Activated CD4-positive, CD25-positive, alpha-beta regulatory T cell treated with anti-CD3 and anti-CD28 coated beads, Interleukin-2, amount 50 U/mL, for 24 hours (primary cell): ENCODE data around the gene PLA2G4A.

Source experiments
- ATAC-seq, 2 donors: fragments of 150-1000 bp; cut with Tn5 transposase; one replicate each; pipeline ENCODE4 v1.10.0; 2021; ENCODE audit warnings: mild to moderate bottlenecking in 1 of 2, moderate library complexity in 1 of 2

PLA2G4A gene

DNA sequence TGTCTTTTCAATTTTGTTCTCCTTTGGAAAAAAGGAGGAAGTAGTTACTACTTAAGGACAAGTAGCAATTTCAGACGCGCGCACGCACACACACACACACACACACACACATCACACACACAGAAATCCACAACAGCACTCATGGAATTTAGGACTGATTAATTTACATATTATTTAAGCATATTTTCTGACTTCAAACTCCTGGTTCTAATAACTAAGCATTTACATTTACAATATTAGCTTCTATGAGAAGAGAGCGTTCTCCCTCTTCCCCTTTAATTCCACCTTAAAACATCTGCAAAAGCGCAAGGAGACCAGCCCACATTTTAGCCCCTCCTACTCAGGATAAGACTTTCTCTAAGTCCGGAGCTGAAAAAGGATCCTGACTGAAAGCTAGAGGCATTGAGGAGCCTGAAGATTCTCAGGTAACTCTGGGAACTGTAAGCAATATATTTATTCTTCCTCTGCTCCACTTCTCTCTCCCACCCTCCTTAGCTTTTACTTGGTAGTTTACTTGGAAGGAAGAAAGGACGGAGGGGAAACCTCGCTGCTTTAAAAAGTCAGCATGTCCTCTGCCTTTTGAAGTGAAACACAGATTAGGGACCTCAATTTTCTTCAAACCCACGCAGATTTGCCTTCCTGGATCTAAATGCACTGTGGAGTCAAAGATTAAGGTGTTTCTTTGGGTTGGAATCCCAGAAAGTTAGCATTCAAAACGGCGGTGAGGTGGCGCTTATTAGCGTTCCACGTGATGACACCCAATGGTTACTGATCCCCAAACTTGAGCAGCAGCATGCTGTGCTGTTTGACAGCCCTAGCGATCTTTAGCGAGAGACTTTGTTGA is at the start of gene PLA2G4A:
TSS of gene PLA2G4A (plus strand) at position 339 of the 844 bp plus-strand sequence. CDS start 25,406 bp downstream, outside the sequence.
- peak; percentile 30 to 64 for ATAC-seq

DNA sequence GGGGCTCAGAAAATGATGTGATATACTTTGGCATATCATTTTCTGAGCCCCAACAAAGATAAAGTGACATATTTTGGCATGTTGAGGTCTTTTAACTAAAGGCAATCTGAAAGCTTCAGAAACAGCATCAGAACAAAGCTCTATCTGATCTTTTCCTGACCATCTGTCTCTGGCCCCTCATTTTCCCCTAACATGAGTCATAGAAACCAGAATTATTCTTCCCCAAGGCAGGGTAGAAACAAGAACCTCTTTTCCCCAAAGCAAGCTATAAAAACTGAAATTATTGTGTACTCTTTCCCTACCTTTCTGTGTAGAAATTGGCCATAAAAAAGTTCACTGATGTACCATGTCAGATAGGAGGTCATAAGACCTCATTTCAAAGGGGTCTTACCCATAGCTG is 48.7 kb upstream of the PLA2G4A start:
- ATAC-seq: no peak

DNA sequence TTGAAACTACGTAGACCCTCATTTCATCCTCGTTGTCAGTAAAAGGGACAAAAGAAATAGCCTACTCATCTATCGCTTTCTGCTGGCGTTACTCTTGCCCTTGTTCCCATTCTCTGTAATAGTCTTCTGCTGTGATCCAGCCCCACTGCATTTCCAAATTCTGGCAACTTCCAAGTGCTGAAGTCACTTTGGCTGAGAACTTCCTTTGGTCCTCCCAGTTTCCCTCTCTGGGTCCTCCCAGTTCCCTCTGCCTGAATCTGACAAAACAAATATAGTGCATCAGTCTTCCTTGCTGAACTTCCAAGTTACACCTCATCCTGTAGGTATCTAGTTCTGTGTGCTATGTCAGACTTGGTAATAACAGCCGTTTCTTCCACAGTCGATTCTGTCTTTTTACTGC is 47.0 kb upstream of the PLA2G4A start:
- ATAC-seq: no peak

DNA sequence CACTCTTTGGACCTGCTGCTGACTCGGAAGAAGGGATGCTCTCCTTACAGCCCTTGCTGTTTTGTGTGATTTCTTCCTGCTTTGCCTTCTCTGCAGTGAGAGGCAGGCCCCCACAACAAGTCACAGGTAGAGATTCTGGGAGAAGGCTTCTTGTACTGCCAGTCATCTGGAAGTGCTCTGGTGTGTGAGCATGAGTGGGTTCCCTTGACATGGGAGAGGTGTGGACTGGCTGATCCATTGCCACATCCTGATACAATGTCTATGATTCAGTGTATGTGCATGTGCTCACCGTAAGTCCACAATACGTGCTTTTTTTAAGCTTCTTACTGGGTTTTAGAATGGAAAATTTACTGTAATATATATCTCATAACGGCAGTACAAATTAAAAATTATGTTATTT is 46.0 kb upstream of the PLA2G4A start:
- ATAC-seq: no peak

DNA sequence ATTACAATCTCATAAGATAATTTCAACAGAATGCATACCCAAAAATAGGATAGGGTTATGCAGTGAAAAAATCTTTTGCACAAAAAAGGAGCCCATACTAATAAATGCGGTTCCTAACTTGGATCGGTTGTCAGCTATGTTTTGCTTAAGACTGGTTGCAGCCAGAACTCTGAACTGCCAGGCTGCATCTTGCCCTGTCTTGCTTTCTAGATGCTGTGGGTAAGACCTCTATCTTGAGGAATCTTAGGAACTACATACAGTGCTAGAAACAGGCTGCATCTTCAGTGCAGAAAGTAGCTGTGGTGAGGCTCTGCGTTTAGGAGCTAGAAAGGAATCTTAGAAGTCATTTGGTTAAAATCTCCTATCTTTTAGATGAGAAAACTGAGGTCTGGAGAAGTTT is 45.6 kb upstream of the PLA2G4A start:
- ATAC-seq: no peak

DNA sequence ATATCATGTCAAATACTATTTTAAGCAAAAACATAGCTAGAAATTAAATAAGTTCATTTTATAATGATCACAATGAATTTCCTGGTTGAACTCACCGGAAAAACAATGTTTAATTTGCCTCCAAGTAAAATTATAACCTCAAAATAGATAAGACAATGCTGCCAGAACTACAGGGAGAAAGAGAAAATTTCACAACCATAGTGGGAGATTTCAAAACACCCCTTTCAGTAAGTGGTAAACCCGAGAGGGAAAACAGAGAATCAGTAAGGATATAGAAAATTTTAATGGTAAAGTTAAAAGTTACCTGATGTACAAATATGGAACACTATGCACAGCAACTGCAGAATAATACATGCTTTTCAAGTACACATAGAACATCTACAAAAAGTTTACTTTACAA is 43.2 kb upstream of the PLA2G4A start:
- ATAC-seq: no peak

DNA sequence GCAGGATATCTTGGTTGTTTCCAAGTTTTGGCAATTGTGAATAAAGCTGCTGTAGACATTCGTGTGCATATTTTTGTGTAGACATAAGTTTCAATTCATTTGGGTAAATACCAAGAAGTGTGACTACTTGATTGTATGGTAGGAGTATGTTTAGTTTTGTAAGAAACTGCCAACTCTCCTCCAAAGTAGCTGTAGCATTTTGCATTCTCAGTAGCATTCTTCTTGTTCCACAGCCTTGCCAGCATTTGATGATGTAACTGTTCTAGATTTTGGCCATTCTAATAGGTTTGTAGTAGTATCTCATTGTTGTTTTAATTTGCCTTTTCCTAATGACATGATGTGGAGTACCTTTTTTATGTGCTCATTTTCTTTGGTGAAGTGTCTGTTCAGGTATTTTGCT is 38.6 kb upstream of the PLA2G4A start:
- ATAC-seq: no peak

DNA sequence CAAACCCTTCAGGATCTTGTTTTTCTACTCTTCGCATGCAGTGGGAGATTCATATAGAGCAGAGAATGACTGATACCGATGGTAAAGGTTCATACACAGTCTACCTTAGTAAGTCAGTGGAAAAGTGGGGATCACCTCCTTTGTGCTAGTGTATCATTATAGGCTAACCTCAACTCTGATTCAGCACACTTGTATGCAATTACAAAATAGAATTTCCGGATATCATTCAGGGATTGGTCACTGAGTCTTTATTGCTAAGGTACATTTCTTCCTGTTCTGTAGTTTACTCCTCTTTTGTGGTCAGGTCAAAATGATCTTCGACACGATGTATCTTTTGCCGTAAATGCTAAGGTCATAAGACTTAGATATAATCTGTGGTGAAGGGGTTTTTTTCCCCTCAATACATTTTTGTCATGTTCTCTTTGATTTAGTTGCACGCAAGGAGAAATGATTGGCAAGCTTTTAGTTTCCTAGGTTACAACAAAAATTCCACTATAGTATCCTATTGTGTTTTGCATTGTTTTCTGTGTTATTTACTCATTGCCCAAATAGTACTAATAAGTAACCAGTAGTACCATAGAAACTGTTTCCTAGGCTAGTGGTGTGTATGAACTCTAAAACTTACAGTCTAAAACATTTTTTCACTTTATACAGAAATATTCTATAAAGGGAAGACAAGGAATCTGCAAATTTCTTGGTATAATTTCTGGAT is 35.7 kb upstream of the PLA2G4A start:
- peak; percentile 21 to 43 for ATAC-seq

DNA sequence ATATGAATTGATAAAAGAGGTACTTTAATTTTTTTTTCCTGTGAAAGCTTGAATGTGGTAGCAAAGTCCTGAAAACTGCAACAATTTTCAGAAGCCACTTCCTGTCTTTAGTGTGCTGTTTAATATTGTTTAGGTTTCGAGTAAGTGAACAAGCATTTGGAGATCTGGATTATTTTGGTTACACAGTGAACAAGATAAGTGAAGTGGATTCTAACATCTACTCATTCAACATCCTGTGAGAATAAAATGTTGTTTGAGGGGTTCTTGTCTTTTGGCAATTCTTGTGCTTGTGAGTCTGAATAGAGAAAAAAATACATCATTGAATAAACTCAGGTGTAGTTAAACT is 35.2 kb upstream of the PLA2G4A start:
- no peak for ATAC-seq

DNA sequence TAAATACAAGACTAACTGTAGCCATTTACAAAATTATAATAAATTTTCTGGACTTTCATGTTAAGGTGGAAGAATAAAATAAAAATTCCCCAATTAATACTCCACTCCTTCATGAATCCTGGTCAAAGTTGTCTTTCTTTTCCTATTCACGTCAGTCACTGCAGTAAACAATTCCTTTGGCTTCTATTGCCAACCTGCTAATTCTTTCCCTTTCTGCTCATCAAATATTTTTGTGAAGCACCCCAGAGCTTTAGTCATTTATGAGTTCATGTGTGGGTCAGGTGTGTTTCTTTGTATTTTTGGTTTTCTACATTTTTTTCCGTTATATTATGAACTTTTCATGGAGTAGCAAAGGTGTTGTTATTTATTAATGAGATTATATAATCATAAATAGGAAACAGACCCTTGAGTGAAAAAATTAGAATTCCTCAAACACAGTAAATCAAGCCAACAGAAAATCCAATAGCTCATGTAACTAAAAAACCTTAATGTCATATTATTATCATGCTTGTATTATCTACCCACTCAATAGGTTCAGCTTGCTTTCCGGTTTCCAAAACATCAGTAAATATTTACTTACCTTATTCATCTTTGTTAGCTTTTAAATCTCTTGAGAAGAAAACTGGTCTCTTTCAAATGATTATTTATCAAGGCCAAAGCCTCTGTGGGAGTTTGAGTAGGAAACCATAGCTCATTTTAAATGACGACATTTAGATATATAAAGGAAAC is 29.6 kb upstream of the PLA2G4A start:
- ATAC-seq: no peak

DNA sequence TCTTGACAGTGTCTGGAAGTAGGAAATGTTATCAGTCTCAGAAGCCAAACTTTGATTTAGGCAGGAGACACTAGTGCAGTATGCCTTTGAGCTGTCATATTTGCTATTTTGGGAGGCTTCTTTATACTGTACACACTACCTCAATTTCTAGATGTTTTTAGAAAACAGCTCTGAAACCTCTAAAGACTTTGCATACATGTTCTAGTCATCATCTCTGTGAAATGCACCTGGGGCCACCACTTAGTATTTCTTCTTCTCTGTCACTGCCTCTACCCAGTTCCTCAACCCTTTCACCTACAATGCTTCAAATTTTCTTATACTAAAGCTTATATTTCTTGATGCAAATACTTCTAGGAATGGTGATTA is 29.1 kb upstream of the PLA2G4A start:
- no peak for ATAC-seq

DNA sequence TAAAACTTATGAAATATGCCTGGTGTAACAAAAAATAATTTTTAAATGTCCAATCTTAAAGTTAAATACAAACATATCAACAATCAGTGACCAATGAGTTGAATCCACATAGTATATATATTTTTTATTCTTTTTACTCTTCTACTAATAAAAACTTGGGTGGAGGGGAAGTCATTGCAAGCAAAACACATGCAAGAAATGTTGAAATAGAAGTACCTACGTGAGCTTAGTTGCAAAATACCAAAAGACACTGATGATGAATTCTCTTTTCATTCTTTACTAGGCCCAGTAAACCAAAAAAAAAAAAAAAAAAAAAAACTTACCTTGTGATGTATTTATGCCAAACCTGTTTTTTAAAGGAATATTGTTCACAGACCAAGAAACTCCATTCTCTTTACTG is 26.4 kb upstream of the PLA2G4A start:
- no peak for ATAC-seq

DNA sequence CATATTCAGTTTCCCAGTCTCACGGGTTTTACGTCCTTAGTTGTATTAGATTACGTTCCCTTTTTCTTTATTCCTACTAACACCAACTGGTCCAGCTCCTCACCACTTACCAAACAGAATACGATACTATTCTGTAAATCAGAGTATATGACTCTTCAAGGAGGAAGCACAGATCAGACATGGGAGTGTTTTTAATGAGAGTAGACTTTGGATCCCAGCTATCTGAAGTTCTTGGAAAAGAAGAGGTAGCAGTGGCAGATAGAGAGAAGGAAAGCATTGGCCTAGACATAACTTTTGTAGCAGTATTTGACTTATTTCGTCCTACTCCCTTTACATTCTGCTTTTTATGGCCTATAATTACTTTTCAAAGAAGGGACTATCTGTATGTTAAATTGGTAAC is 24.1 kb upstream of the PLA2G4A start:
- no peak for ATAC-seq

DNA sequence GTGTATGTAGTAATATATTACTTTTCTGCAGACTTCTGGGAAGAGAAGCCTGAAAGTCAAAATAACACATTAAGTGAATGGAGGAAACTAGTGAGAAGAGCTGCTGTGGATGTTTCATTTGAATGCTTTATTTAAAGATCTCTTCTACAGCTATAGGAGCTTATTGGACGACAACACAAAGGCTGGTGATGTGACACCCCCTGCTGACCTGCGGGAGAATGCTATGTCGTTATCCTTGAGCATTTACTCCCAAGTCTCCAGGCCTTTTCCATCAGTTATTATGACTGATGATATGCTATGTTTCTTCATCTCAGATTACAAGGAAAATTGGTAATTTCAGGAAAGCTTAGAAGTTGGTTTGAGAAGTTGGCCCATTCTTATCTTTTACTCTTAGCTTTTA is 22.3 kb upstream of the PLA2G4A start:
- ATAC-seq: no peak

DNA sequence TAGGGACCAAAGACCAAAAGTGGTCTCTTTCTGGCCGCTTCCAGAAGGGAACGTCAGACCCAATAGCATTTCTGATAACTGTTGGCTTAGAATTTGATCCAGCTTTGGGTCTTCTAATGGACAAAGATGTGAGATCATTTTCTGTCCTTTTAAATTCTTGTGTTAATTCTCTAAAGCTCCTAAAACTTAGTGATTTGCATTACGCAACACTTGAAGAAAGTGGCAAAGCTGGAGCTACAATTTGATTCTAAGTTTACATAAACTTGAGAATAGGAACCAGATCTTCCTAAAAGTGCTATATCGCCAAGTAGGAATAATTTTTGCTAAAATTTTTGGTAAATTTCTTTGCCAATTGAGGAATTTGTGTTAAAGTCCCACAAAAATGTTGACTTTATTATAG is 21.6 kb upstream of the PLA2G4A start:
- ATAC-seq: no peak

DNA sequence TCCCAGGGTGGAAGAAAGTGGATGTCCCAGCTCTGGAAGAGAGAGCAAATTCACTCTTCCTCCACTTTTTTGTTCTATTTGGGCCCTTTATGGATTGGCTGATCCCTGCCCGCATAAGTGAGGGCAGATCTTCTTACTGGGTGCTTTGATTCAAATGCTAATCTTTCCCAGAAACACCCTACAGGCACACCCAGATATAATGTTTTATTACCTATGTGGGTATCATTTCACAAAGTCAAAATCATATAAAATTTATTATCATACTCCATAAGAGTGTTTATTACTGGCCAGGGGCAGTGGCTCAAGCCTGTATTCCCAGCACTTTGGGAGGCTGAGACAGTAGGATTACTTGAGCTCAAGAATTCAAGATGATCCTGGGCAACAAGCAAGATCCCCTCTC is 16.9 kb upstream of the PLA2G4A start:
- ATAC-seq: no peak

DNA sequence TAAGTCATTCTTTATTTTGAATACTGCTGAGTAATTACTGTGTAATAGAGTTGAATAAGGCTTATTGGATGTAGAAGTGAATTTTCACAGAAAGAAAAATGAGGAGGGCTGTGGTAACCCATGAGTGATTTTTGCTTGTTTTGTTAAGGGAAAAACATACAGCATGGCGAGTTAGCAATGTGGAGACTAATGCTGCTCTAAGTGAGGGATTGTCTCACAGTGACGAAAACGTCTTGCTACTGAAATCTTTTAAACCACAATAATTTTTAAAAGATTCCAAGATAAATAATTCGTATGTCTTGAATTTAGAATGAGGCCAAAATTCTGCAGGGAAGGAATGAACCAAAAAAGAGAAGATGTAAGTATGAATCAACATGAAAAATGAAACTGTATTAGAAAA is 16.2 kb upstream of the PLA2G4A start:
- no peak for ATAC-seq

DNA sequence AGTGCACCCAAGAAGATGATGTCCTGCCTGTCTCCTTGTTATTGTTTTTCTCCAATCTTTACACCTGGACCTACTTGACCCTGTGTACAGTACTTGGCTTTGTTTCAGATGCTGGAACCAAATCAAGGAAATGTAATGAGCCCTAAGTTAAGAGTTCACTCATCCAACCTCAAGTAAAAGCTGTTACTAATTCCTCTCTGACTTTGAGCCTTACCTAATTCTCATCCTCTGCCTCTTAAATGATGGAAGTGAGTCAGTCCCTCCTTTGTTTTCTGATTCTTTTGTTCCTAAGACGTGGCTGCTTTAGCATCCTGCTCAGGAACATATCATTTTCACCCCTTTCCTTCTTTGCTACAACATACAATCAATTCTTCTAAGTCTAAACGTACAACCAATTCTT is 15.3 kb upstream of the PLA2G4A start:
- ATAC-seq: no peak

DNA sequence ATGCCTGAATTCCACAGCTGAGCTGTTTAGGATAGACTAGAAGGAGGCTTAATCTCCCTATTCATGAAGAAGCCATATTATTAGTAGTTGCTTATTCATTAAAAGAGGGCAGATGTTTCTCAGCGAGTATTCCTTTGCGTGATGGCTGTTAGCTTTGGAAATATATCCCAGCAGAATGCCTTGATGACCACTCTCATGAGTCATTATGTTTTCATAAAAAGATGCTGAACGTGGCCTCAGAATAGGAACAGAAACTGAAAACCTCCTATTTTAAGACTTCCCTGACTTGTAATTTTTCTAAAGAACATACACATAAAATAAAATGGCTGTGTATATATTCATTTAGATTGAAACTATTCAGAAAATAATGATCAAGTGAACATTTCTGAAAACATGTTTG is 9.6 kb upstream of the PLA2G4A start:
- ATAC-seq: no peak

DNA sequence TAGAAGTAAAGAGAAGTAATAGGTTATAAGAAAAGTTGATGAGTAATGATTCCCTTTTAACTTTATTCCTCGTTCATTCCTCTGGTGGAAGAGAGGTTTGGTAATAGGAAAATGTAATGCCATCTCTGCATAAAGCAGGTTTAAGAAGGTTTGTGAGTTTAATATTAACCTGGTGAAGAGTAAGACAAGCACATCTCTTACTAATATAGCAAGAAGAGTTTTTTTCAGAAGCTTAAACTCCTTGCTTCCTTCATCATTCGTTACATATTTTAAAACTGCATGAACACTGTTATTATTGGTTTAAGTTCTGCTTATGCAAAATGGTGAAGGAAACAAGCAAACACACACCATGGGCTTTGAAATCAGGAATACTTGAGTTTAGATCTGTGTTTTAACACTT is 9.2 kb upstream of the PLA2G4A start:
- ATAC-seq: no peak

DNA sequence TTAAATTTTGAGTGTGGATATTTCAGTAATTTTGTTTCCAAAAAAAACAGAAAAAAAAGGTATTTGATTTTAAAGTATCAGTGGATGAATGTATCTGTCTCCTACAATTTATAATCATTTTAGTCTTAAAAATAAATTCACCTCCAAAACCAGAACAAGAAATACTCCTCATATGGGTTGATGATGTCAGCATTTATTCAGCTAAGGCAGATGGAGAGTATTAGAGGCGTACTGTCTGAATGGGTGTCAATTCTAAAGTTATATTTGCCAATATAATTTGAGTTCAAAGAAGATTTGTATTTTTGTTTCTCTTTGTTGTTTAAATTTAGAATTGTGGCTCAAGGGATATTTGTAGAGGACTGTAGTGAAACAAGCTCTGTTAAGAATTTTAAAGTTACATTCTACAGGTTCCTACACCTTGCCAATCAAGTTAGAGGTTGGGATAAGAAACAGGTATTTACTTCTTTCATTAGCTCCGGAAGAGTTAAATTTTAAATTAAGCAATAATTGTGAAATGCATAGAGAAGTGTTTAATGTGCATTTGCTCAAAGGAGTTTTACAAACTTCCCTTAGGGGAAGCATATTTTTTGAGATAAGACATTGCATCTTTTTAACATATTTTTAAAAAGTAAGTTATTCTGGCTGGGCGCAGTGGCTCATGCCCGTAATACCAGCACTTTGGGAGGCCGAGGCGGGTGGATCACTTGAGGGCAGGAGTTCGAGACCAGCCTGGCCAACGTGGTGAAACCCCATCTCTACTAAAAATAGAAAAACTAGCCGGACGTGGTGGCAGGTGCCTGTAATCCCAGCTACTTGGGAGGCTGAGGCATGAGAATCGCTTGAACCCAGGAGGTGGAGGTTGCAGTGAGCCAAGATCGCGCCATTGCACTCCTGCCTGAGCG is 1.2 kb downstream of the PLA2G4A start:
- no peak for ATAC-seq

DNA sequence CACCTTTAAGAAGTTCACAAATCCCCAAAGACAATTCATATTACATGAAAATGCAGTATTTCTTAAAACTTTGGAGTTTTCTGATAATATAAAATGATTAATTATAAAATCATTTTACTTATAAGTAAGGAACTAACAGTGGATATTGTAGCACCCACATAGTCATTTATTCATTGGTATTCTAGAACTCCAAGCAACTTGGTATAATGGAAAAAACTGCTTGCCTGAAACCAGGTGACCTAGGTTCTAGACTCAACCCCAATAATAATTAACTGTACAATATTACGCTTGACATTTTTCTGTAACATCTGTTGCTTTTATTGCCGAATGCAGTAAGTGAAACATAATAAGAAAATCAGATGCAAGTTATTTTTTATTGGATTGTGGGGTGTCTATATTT is 2.4 kb downstream of the PLA2G4A start:
- ATAC-seq: no peak
